Esophagus muscularis mucosa (tissue), 4 donors: ENCODE results near the gene MCTP2.

Experiments
- CTCF ChIP-seq, 3 experiments: fragments of 200-600 bp in 2 of 3; fragments of 450-650 bp in 1 of 3; sonication (generic) in 2 of 3; IDR thresholded peaks; one replicate each; pipeline ENCODE4 v1.5.1; 2017 to 2019; ENCODE audit warnings: antibody characterized with exemption in 3 of 3, mild to moderate bottlenecking in 2 of 3, moderate library complexity in 1 of 3
- EP300 ChIP-seq: sonication (generic); formaldehyde crosslinking; IDR thresholded peaks from one replicate; pipeline ENCODE4 v1.6.1; 2017; ENCODE audit warnings: antibody characterized with exemption
- POLR2A ChIP-seq: fragments of 450-650 bp; IDR thresholded peaks from one replicate; pipeline ENCODE4 v1.6.1; 2017; ENCODE audit warnings: antibody characterized with exemption, moderate library complexity, mild to moderate bottlenecking, low read depth
- POLR2AphosphoS5 ChIP-seq, 2 donors: sonication (generic); formaldehyde crosslinking; IDR thresholded peaks; one replicate each; pipeline ENCODE4 v1.6.1; 2017; ENCODE audit warnings: antibody characterized with exemption in 2 of 2

GRCh38 chr15:94240480-94240879 lies 9.1 kb downstream of the MCTP2 start:
- TF ChIP-seq CTCF (IDR thresholded peaks at IDR 0.05) (no peak), POLR2AphosphoS5 (IDR thresholded peaks at IDR 0.05) (no peak), EP300 (no peak), POLR2A (no peak)
